Panc1 (cell line): ENCODE data around the gene ZFPL1.

Experiments used
- POLR2AphosphoS5 ChIP-seq: IDR thresholded peaks from 2 replicates; pipeline ENCODE4 v1.6.1; 2012; ENCODE audit warnings: mild to moderate bottlenecking, low read depth, low read length, moderate library complexity
- SIN3A ChIP-seq: IDR thresholded peaks from 2 replicates; pipeline ENCODE4 v1.6.1; 2012; ENCODE audit warnings: low read depth, mild to moderate bottlenecking, low read length, moderate library complexity, borderline replicate concordance; ENCODE audit not compliant: insufficient read depth
- TF ChIP-seq, protein P1 (sequence below): fragments of 450-650 bp; IDR thresholded peaks from 2 replicates; pipeline ENCODE4 v1.5.1; 2017; ENCODE audit warnings: mild to moderate bottlenecking
- TF ChIP-seq, protein P2 (sequence below), 2 experiments: IDR thresholded peaks; 2 replicates each; pipeline ENCODE4 v1.6.1; 2011 to 2012; ENCODE audit warnings: low read depth in 2 of 2, control low read depth in 1 of 2, low read length in 1 of 2, mild to moderate bottlenecking in 1 of 2, moderate library complexity in 1 of 2; ENCODE audit not compliant: insufficient read depth in 1 of 2

- TF ChIP-seq, protein P1, sequence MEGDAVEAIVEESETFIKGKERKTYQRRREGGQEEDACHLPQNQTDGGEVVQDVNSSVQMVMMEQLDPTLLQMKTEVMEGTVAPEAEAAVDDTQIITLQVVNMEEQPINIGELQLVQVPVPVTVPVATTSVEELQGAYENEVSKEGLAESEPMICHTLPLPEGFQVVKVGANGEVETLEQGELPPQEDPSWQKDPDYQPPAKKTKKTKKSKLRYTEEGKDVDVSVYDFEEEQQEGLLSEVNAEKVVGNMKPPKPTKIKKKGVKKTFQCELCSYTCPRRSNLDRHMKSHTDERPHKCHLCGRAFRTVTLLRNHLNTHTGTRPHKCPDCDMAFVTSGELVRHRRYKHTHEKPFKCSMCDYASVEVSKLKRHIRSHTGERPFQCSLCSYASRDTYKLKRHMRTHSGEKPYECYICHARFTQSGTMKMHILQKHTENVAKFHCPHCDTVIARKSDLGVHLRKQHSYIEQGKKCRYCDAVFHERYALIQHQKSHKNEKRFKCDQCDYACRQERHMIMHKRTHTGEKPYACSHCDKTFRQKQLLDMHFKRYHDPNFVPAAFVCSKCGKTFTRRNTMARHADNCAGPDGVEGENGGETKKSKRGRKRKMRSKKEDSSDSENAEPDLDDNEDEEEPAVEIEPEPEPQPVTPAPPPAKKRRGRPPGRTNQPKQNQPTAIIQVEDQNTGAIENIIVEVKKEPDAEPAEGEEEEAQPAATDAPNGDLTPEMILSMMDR, result no peak
- no peak for TF ChIP-seq POLR2AphosphoS5
- TF ChIP-seq, protein P2, sequence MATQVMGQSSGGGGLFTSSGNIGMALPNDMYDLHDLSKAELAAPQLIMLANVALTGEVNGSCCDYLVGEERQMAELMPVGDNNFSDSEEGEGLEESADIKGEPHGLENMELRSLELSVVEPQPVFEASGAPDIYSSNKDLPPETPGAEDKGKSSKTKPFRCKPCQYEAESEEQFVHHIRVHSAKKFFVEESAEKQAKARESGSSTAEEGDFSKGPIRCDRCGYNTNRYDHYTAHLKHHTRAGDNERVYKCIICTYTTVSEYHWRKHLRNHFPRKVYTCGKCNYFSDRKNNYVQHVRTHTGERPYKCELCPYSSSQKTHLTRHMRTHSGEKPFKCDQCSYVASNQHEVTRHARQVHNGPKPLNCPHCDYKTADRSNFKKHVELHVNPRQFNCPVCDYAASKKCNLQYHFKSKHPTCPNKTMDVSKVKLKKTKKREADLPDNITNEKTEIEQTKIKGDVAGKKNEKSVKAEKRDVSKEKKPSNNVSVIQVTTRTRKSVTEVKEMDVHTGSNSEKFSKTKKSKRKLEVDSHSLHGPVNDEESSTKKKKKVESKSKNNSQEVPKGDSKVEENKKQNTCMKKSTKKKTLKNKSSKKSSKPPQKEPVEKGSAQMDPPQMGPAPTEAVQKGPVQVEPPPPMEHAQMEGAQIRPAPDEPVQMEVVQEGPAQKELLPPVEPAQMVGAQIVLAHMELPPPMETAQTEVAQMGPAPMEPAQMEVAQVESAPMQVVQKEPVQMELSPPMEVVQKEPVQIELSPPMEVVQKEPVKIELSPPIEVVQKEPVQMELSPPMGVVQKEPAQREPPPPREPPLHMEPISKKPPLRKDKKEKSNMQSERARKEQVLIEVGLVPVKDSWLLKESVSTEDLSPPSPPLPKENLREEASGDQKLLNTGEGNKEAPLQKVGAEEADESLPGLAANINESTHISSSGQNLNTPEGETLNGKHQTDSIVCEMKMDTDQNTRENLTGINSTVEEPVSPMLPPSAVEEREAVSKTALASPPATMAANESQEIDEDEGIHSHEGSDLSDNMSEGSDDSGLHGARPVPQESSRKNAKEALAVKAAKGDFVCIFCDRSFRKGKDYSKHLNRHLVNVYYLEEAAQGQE (IDR thresholded peaks at IDR 0.05; ENCODE audit: insufficient read depth in 1 of 2, low read depth in 2 of 2, low read length in 1 of 2), result no peak
- no peak for TF ChIP-seq SIN3A
These were observed 23.9 kb downstream of the ZFPL1 start for GRCh38 chr11:65107751-65108468.
